ENCODE measurements around the gene BTNL3. TPM values are rescaled to one million over a fixed set of nuclear protein-coding genes. Genes with fewer than 3 reads are reported as not detected.

Gene BTNL3
- total and polyA plus RNA-seq, 10 of the 15 experiments (the other 5 are each of a cell fraction or from before 2014, with no cell fraction given) = 0.39 TPM; not detected in 9

GRCh38 chr5:180990086-180990881 lies 1.6 kb downstream of the BTNL3 start (continued):
- TF ChIP-seq E4F1 (IDR thresholded peaks at IDR 0.05; ENCODE audit: borderline replicate concordance, partially characterized antibody) = no peak
- TF ChIP-seq POLR2A (IDR thresholded peaks at IDR 0.05; ENCODE audit: low read depth, low read length) = no peak

- Histone ChIP-seq H2AFZ (ENCODE audit: control insufficient read depth, low read depth, low read length) (no peak overlapping the region), H3K4me2 (ENCODE audit: control insufficient read depth, insufficient read depth) (no peak overlapping the region), H3K79me2 (ENCODE audit: control insufficient read depth, insufficient read depth, low read length) (no peaks in the 10 kb centered on the region), H3K27ac (ENCODE audit: control insufficient read depth, insufficient read depth) (no peak overlapping the region), H3K36me3 (ENCODE audit: control insufficient read depth in 2 of 2, insufficient read depth in 2 of 2, low read length in 1 of 2) (no peaks in the 10 kb centered on the region), H3K9me3 (replicated peaks; ENCODE audit: control insufficient read depth, insufficient read depth, low read length) (no peaks in the 10 kb centered on the region; the same call in 2 of the 3 replicates), H3K27me3 (replicated peaks in 1 of 2; ENCODE audit: control insufficient read depth in 2 of 2, insufficient read depth in 2 of 2, low read length in 1 of 2) (no peaks in the 10 kb centered on the region), H3K4me3 (no peak overlapping the region), H3K4me1 (ENCODE audit: control insufficient read depth, insufficient read depth, low read length) (no peaks in the 10 kb centered on the region; the same call in 1 of the 2 replicates), H3K9ac (ENCODE audit: control insufficient read depth, insufficient read depth, low read length) (no peak overlapping the region), H4K20me1 (ENCODE audit: control insufficient read depth, insufficient read depth) (no peaks in the 10 kb centered on the region)
- BruUV-seq (replicated peaks) = no TSS peak
- in situ Hi-C loops (cut with MboI) (no loop called here), intact Hi-C loops (cut with micrococcal nuclease; ENCODE audit: unreplicated experiment) (no loop called here)
- FAIRE-seq (no peak), DNase-seq (ENCODE audit: low read depth, low spot score) (no peak), ATAC-seq (no peak)
- no peak for TF ChIP-seq JUND (IDR thresholded peaks at IDR 0.05; ENCODE audit: low read depth, low read length)
- no peak for TF ChIP-seq MEF2A (IDR thresholded peaks at IDR 0.05; ENCODE audit: insufficient read depth, low read depth, low read length)
- TF ChIP-seq MYB (IDR thresholded peaks at IDR 0.05; ENCODE audit: borderline replicate concordance, low read depth, low read length) = no peak
- no peak for TF ChIP-seq PBX3 (IDR thresholded peaks at IDR 0.05; ENCODE audit: insufficient replicate concordance, low read depth, low read length)
- no peak for TF ChIP-seq MTA3 (IDR thresholded peaks at IDR 0.05; ENCODE audit: borderline replicate concordance, low read length)
- no peak for TF ChIP-seq RELA (IDR thresholded peaks at IDR 0.05; ENCODE audit: borderline replicate concordance, partially characterized antibody)
- TF ChIP-seq SREBF2 (IDR thresholded peaks at IDR 0.05; ENCODE audit: low read length) = no peak
- TF ChIP-seq IKZF1 (conservative IDR thresholded peaks at IDR 0.05) = no peak
- no peak for TF ChIP-seq HDGF (IDR thresholded peaks at IDR 0.05)
- no peak for TF ChIP-seq CEBPB (IDR thresholded peaks at IDR 0.05; ENCODE audit: borderline replicate concordance in 1 of 2, low read depth in 2 of 2, low read length in 2 of 2)
- no peak for TF ChIP-seq ZZZ3 (IDR thresholded peaks at IDR 0.05; ENCODE audit: control insufficient read depth, insufficient read length, low read depth)
- TF ChIP-seq NR2C2 (IDR thresholded peaks at IDR 0.05; ENCODE audit: borderline replicate concordance, control insufficient read depth, insufficient read length, low read depth) = no peak
- TF ChIP-seq RFX5 (IDR thresholded peaks at IDR 0.05; ENCODE audit: low read depth, low read length) = no peak
- TF ChIP-seq IRF4 (IDR thresholded peaks at IDR 0.05; ENCODE audit: low read depth, low read length) = no peak
- TF ChIP-seq BHLHE40 (IDR thresholded peaks at IDR 0.05; ENCODE audit: borderline replicate concordance in 1 of 2, low read depth in 2 of 2, low read length in 1 of 2) = no peak
- no peak for TF ChIP-seq SUZ12 (IDR thresholded peaks at IDR 0.05; ENCODE audit: unreplicated experiment)
- no peak for TF ChIP-seq E2F4 (IDR thresholded peaks at IDR 0.05; ENCODE audit: low read depth, low read length)
- POLR2A ChIA-PET = no interaction called here
- WGBS (ENCODE audit: insufficient coverage, insufficient replicate concordance, low lambda C conversion rate, missing lambda C conversion rate) = 61% methylated on average over 5 of the region's 5 CpGs
- CTCF ChIA-PET = no interaction called here
- RAD21 ChIA-PET (ENCODE audit: unreplicated experiment) = no interaction called here
- SMC1A ChIA-PET (ENCODE audit: uncharacterized antibody, unreplicated experiment) = interaction anchor here (0.6 to 2.4 kb wide), 3 partner anchors 15 to 224 kb away, joined by 3 to 8 read pairs (median 4); no protein-coding TSS in a partner anchor
These were observed 2.2 kb downstream of the BTNL3 start for GRCh38 chr5:180990882-180991242.
